ENCODE results near the gene DSC2.
"Not testable (repeated sequence)": the region's sequence is repeated elsewhere in the genome, so short reads cannot be mapped to it uniquely, and the experiment has no call there.

Gene DSC2

GRCh38 chr18:31134988-31135529 lies 32.8 kb upstream of the DSC2 start:
- TF ChIP-seq POLR2AphosphoS5 (IDR thresholded peaks at IDR 0.05; ENCODE audit: low read depth), result no peak
- no peak for TF ChIP-seq SPI1 (IDR thresholded peaks at IDR 0.05; ENCODE audit: borderline replicate concordance, low read depth)
- TF ChIP-seq, protein P1, sequence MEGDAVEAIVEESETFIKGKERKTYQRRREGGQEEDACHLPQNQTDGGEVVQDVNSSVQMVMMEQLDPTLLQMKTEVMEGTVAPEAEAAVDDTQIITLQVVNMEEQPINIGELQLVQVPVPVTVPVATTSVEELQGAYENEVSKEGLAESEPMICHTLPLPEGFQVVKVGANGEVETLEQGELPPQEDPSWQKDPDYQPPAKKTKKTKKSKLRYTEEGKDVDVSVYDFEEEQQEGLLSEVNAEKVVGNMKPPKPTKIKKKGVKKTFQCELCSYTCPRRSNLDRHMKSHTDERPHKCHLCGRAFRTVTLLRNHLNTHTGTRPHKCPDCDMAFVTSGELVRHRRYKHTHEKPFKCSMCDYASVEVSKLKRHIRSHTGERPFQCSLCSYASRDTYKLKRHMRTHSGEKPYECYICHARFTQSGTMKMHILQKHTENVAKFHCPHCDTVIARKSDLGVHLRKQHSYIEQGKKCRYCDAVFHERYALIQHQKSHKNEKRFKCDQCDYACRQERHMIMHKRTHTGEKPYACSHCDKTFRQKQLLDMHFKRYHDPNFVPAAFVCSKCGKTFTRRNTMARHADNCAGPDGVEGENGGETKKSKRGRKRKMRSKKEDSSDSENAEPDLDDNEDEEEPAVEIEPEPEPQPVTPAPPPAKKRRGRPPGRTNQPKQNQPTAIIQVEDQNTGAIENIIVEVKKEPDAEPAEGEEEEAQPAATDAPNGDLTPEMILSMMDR (IDR thresholded peaks at IDR 0.05; ENCODE audit: insufficient read depth, low read length), result no peak
- DNase-seq (ENCODE audit: low read depth in 1 of 2, low spot score in 1 of 2), result no peak
- H3K4me3 ChIP-seq (replicated peaks; ENCODE audit: insufficient read depth, low read length), result no peak overlapping the region
- no peak overlapping the region for H3K27ac ChIP-seq (replicated peaks)
- H3K27me3 ChIP-seq (ENCODE audit: insufficient read depth, poor library complexity, severe bottlenecking), result no peaks in the 10 kb centered on the region

DNA sequence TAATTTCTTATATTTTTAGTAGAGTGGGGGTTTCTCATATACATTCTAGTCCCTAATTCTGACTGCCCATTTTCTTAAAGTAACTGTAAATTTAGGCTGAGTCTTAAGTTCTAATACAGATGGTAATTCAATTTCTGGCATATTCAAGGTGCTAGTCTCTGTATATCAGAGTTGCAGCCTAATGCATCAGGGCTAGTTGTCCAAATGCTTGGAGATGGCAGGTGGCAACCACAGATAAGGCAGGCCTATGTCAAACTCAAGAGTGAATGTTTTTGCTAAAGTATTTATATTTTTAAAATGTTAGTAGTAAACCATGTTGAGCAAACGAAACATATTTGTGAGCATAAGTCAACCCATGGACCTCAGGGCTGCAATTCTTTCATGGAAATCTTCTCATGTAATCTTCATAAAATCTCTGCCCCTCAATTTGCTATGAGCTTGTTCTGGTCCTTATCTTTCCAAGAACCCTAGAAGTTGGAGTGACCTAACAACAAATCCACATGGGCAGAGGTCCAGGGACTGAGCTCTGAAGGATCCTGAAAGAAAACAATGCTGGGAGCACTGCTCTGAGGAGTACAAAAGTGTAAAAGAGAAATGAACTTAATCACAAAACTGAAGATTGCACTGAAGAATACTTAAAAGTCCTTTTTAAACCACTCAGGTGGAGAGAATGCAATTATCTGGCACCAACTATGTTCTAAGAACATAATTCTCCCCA lies 27.3 kb upstream of the DSC2 start:
- TF ChIP-seq, protein P2, sequence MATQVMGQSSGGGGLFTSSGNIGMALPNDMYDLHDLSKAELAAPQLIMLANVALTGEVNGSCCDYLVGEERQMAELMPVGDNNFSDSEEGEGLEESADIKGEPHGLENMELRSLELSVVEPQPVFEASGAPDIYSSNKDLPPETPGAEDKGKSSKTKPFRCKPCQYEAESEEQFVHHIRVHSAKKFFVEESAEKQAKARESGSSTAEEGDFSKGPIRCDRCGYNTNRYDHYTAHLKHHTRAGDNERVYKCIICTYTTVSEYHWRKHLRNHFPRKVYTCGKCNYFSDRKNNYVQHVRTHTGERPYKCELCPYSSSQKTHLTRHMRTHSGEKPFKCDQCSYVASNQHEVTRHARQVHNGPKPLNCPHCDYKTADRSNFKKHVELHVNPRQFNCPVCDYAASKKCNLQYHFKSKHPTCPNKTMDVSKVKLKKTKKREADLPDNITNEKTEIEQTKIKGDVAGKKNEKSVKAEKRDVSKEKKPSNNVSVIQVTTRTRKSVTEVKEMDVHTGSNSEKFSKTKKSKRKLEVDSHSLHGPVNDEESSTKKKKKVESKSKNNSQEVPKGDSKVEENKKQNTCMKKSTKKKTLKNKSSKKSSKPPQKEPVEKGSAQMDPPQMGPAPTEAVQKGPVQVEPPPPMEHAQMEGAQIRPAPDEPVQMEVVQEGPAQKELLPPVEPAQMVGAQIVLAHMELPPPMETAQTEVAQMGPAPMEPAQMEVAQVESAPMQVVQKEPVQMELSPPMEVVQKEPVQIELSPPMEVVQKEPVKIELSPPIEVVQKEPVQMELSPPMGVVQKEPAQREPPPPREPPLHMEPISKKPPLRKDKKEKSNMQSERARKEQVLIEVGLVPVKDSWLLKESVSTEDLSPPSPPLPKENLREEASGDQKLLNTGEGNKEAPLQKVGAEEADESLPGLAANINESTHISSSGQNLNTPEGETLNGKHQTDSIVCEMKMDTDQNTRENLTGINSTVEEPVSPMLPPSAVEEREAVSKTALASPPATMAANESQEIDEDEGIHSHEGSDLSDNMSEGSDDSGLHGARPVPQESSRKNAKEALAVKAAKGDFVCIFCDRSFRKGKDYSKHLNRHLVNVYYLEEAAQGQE (IDR thresholded peaks at IDR 0.05; ENCODE audit: insufficient replicate concordance, low read depth), result no peak
- no peak for TF ChIP-seq GABPA (IDR thresholded peaks at IDR 0.05; ENCODE audit: low read depth)
- TF ChIP-seq, protein P1 (IDR thresholded peaks at IDR 0.05; ENCODE audit: insufficient read depth, low read length), result no peak
- no peak for TF ChIP-seq POLR2AphosphoS5 (IDR thresholded peaks at IDR 0.05; ENCODE audit: low read depth)
- no peak for TF ChIP-seq SPI1 (IDR thresholded peaks at IDR 0.05; ENCODE audit: borderline replicate concordance, low read depth)
- Histone ChIP-seq H3K4me3 (replicated peaks; ENCODE audit: insufficient read depth, low read length) (no peak overlapping the region), H3K27me3 (ENCODE audit: insufficient read depth, poor library complexity, severe bottlenecking) (no peaks in the 10 kb centered on the region), H3K27ac (replicated peaks) (no peak overlapping the region)
- DNase-seq (ENCODE audit: low read depth in 1 of 2, low spot score in 1 of 2), result no peak

- H3K4me3 ChIP-seq (replicated peaks; ENCODE audit: insufficient read depth, low read length), result no peak overlapping the region
- H3K27me3 ChIP-seq (ENCODE audit: insufficient read depth, poor library complexity, severe bottlenecking), result no peaks in the 10 kb centered on the region
- no peak for DNase-seq (ENCODE audit: low read depth in 1 of 2, low spot score in 1 of 2)
- H3K27ac ChIP-seq (replicated peaks), result no peak overlapping the region
- TF ChIP-seq, protein P1 (IDR thresholded peaks at IDR 0.05; ENCODE audit: insufficient read depth, low read length), result no peak
- TF ChIP-seq SPI1 (IDR thresholded peaks at IDR 0.05; ENCODE audit: borderline replicate concordance, low read depth) (no peak), POLR2AphosphoS5 (IDR thresholded peaks at IDR 0.05; ENCODE audit: low read depth) (no peak), GABPA (IDR thresholded peaks at IDR 0.05; ENCODE audit: low read depth) (no peak)
- TF ChIP-seq, protein P2 (IDR thresholded peaks at IDR 0.05; ENCODE audit: insufficient replicate concordance, low read depth), result no peak
These were observed 23.7 kb upstream of the DSC2 start for GRCh38 chr18:31125878-31126277.

DNA sequence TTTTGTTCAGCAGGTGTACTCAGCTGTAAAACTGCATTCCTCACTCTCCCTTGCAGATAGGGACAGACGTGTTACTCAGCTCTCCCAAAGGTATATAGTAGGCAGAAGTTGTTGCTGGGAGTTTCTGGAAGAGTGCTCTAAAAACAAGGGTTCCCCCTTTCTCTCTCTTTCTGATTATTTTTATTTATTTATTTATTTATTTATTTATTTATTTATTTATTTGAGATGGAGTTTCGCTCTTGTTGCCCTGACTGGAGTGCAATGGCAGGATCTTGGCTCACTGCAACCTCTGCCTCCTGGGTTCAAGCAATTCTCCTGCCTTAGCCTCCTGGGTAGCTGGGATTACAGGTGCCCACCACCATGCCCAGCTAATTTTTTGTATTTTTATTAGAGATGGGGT lies 20.9 kb upstream of the DSC2 start:
- not testable (repeated sequence) for DNase-seq (ENCODE audit: low read depth in 1 of 2, low spot score in 1 of 2)

More for the DNA sequence above, 20.9 kb upstream of the DSC2 start:
- H3K27ac ChIP-seq (replicated peaks); H3K27me3 ChIP-seq (ENCODE audit: insufficient read depth, poor library complexity, severe bottlenecking); H3K4me3 ChIP-seq (replicated peaks; ENCODE audit: insufficient read depth, low read length): not testable (repeated sequence)
